H9 (cell line): ENCODE measurements around the gene ABCC3. TPM values are rescaled to one million over a fixed set of nuclear protein-coding genes. Genes with fewer than 3 reads are reported as not detected.

Experiments used
- DNase-seq: peaks from one replicate; pipeline ENCODE4 v3.0.0-alpha.2; 2017
- H2AFZ ChIP-seq: one replicate; pipeline ENCODE4 v1.6.1; 2013; ENCODE audit warnings: mild to moderate bottlenecking, low read length, control low read depth, moderate library complexity
- H2AK5ac ChIP-seq: 2 replicates; pipeline ENCODE4 v1.6.1; 2013; ENCODE audit warnings: low read length, control low read depth, mixed read lengths; ENCODE audit not compliant: insufficient read length
- H2BK120ac ChIP-seq: one replicate; pipeline ENCODE4 v1.6.1; 2013; ENCODE audit warnings: low read depth, mild to moderate bottlenecking, low read length, control low read depth, inconsistent platforms; ENCODE audit not compliant: poor library complexity, severe bottlenecking
- H2BK12ac ChIP-seq: 2 replicates; pipeline ENCODE4 v1.6.1; 2013; ENCODE audit warnings: low read length, control low read depth, mixed read lengths, low read depth; ENCODE audit not compliant: insufficient read length
- H2BK15ac ChIP-seq: 2 replicates; pipeline ENCODE4 v1.6.1; 2013; ENCODE audit warnings: low read depth, low read length, control low read depth
- H2BK20ac ChIP-seq: one replicate; pipeline ENCODE4 v1.6.1; 2013; ENCODE audit warnings: low read depth, mild to moderate bottlenecking, low read length, control low read depth, inconsistent platforms; ENCODE audit not compliant: poor library complexity, severe bottlenecking
- H2BK5ac ChIP-seq: 2 replicates; pipeline ENCODE4 v1.6.1; 2013; ENCODE audit warnings: low read length, control low read depth, mixed read lengths; ENCODE audit not compliant: insufficient read length
- H3K14ac ChIP-seq: 2 replicates; pipeline ENCODE4 v1.6.1; 2013; ENCODE audit warnings: low read length, control low read depth; ENCODE audit not compliant: insufficient read depth
- H3K18ac ChIP-seq: 2 replicates; pipeline ENCODE4 v1.6.1; 2013; ENCODE audit warnings: low read depth, mild to moderate bottlenecking, mixed read lengths, low read length, control low read depth; ENCODE audit not compliant: insufficient read length
- H3K23ac ChIP-seq: 2 replicates; pipeline ENCODE4 v1.6.1; 2013; ENCODE audit warnings: low read length, control low read depth, mixed read lengths, low read depth; ENCODE audit not compliant: insufficient read length
- H3K23me2 ChIP-seq: 2 replicates; pipeline ENCODE4 v1.6.1; 2013; ENCODE audit warnings: low read depth, mild to moderate bottlenecking, mixed read lengths, low read length, control low read depth; ENCODE audit not compliant: insufficient read length, poor library complexity, severe bottlenecking
- H3K27ac ChIP-seq: 2 replicates; pipeline ENCODE4 v1.5.1; 2013; ENCODE audit warnings: low read length, control low read depth, mixed read lengths, low read depth; ENCODE audit not compliant: insufficient read length
- H3K27me3 ChIP-seq: 2 replicates; pipeline ENCODE4 v1.6.1; 2013; ENCODE audit warnings: low read length, control low read depth, inconsistent platforms; ENCODE audit not compliant: insufficient read depth
- H3K4ac ChIP-seq: 2 replicates; pipeline ENCODE4 v1.6.1; 2013; ENCODE audit warnings: low read depth, mild to moderate bottlenecking, control low read depth, inconsistent platforms, low read length, moderate library complexity
- H3K4me1 ChIP-seq: 2 replicates; pipeline ENCODE4 v1.6.1; 2013; ENCODE audit warnings: low read length, control low read depth, inconsistent platforms; ENCODE audit not compliant: insufficient read depth
- H3K4me2 ChIP-seq: 2 replicates; pipeline ENCODE4 v1.6.1; 2013; ENCODE audit warnings: low read length, control low read depth, mixed read lengths; ENCODE audit not compliant: insufficient read length, insufficient read depth
- H3K56ac ChIP-seq: 2 replicates; pipeline ENCODE4 v1.6.1; 2013; ENCODE audit warnings: low read depth, mild to moderate bottlenecking, mixed read lengths, low read length, control low read depth; ENCODE audit not compliant: insufficient read length
- H3K79me1 ChIP-seq: 2 replicates; pipeline ENCODE4 v1.6.1; 2013; ENCODE audit warnings: low read depth, mild to moderate bottlenecking, moderate library complexity, low read length, control low read depth, inconsistent platforms; ENCODE audit not compliant: insufficient read depth, poor library complexity, severe bottlenecking
- H3K79me2 ChIP-seq: 2 replicates; pipeline ENCODE4 v1.6.1; 2013; ENCODE audit warnings: low read length, control low read depth, inconsistent platforms; ENCODE audit not compliant: insufficient read depth
- H3K9ac ChIP-seq: 2 replicates; pipeline ENCODE4 v1.6.1; 2013; ENCODE audit warnings: low read length, control low read depth, mixed read lengths; ENCODE audit not compliant: insufficient read length; ENCODE audit errors: extremely low read depth
- H3K9me3 ChIP-seq: one replicate; pipeline ENCODE4 v1.6.1; 2013; ENCODE audit warnings: low read depth, low read length, inconsistent platforms; ENCODE audit not compliant: control insufficient read depth
- H3T11ph ChIP-seq: one replicate; pipeline ENCODE4 v1.6.1; 2013; ENCODE audit warnings: mild to moderate bottlenecking, low read length, control low read depth, inconsistent platforms
- H4K20me1 ChIP-seq: one replicate; pipeline ENCODE4 v1.6.1; 2013; ENCODE audit not compliant: control insufficient read depth, insufficient read length, insufficient read depth
- H4K5ac ChIP-seq: 2 replicates; pipeline ENCODE4 v1.6.1; 2013; ENCODE audit warnings: low read depth, mild to moderate bottlenecking, mixed read lengths, low read length, control low read depth; ENCODE audit not compliant: insufficient read length
- H4K8ac ChIP-seq: replicated peaks from 2 replicates; pipeline ENCODE4 v1.6.1; 2013; ENCODE audit warnings: low read length, control low read depth, mixed read lengths, low read depth; ENCODE audit not compliant: insufficient read length
- H4K91ac ChIP-seq: 2 replicates; pipeline ENCODE4 v1.6.1; 2013; ENCODE audit warnings: low read depth, mild to moderate bottlenecking, moderate library complexity, mixed read lengths, low read length, control low read depth; ENCODE audit not compliant: insufficient read length
- H3K27ac Mint-ChIP-seq, 3 experiments: 2 replicates in 2 of 3; 3 replicates in 1 of 3; pipeline ENCODE4 v1.8.0; 2020 to 2021; ENCODE audit warnings: mixed read lengths in 3 of 3, mild to moderate bottlenecking in 1 of 3, moderate library complexity in 1 of 3
- H3K27me3 Mint-ChIP-seq: 2 replicates; pipeline ENCODE4 v1.8.0; 2021; ENCODE audit warnings: low read depth, mild to moderate bottlenecking, moderate library complexity, mixed read lengths
- H3K36me3 Mint-ChIP-seq, 3 experiments: 2 replicates in 2 of 3; 3 replicates in 1 of 3; pipeline ENCODE4 v1.8.0; 2020 to 2021; ENCODE audit warnings: low read depth in 3 of 3, mixed read lengths in 3 of 3; ENCODE audit not compliant: insufficient read depth in 1 of 3
- H3K4me1 Mint-ChIP-seq, 2 experiments: 2 replicates each; pipeline ENCODE4 v1.8.0; 2020; ENCODE audit warnings: mixed read lengths in 2 of 2
- H3K4me3 Mint-ChIP-seq, 2 experiments: 2 replicates in 1 of 2; 3 replicates in 1 of 2; pipeline ENCODE4 v1.8.0; 2020 to 2021; ENCODE audit warnings: mild to moderate bottlenecking in 2 of 2, mixed read lengths in 2 of 2, moderate library complexity in 1 of 2
- H3K9me3 Mint-ChIP-seq, 2 experiments: 2 replicates in 1 of 2; 3 replicates in 1 of 2; pipeline ENCODE4 v1.8.0; 2020; ENCODE audit warnings: mild to moderate bottlenecking in 2 of 2, mixed read lengths in 2 of 2, moderate library complexity in 1 of 2
- WGBS: extraction: QIAGEN DNeasy Blood & Tissue Kit; methylation state at CpG from one replicate; pipeline ENCODE4 v1.1.7; 2013; ENCODE audit warnings: missing lambda C conversion rate, low lambda C conversion rate, mixed read lengths; ENCODE audit not compliant: insufficient read length; ENCODE audit errors: extremely low coverage; 5-methylcytosine and 5-hydroxymethylcytosine counted together
- total RNA-seq: library from RNA; stranded (reverse); gene quantifications from 2 replicates; pipeline ENCODE4 v1.2.1, GENCODE V29; 2021
- TF ChIP-seq, protein P1 (sequence below): fragments of 200-600 bp; sonication (generic); conservative IDR thresholded peaks from 3 replicates; pipeline ENCODE4 v1.8.0; 2021; ENCODE audit warnings: antibody characterized with exemption, mild to moderate bottlenecking

ABCC3 gene
- total RNA-seq, 1 experiment from 2014 or later, result 0.31 TPM

DNA sequence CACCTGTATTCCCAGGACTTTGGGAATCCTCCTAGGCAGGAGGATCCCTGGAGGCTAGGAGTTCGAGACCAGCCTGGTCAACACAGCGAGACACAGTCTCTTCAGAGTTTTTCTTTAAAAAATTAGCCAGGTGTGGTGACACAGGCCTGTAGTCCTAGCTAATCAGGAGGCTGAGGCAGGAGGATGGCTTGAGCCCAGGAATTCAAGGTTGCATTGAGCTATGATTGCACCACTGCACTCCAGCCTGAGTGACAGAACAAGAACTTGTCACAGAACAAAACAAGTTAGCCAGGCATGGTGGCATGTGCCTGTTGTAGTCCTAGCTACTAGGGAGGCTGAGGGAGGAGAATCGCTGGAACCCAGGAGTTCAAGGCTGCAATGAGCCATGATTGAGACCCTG lies 48.3 kb downstream of the ABCC3 start:
- no CpG with 5 or more reads among the region's 3 CpGs for WGBS

More for the DNA sequence above, 48.3 kb downstream of the ABCC3 start:
- no peaks in the 10 kb centered on the region for H3K36me3 Mint-ChIP-seq
- Histone ChIP-seq H4K8ac (no peak overlapping the region), H2BK120ac (no peak overlapping the region), H2AFZ (no peak overlapping the region), H3K4ac (no peak overlapping the region), H3K79me1 (no peaks in the 10 kb centered on the region), H2AK5ac (no peak overlapping the region), H4K5ac (no peak overlapping the region), H4K20me1 (no peaks in the 10 kb centered on the region), H4K91ac (no peak overlapping the region), H3K4me1 (no peaks in the 10 kb centered on the region), H3K79me2 (no peaks in the 10 kb centered on the region), H3K9ac (no peak overlapping the region), H3K9me3 (no peaks in the 10 kb centered on the region), H3K14ac (no peak overlapping the region), H2BK5ac (no peak overlapping the region), H3K27me3 (no peaks in the 10 kb centered on the region), H2BK20ac (no peak overlapping the region), H3K4me2 (no peak overlapping the region), H3K23ac (no peak overlapping the region), H3K27ac (no peak overlapping the region), H3T11ph (no peak overlapping the region), H2BK12ac (no peak overlapping the region), H3K18ac (no peak overlapping the region), H3K56ac (no peak overlapping the region), H3K23me2 (no peaks in the 10 kb centered on the region), H2BK15ac (no peak overlapping the region)
- no peak overlapping the region for H3K27ac Mint-ChIP-seq
- H3K9me3 Mint-ChIP-seq, result no peaks in the 10 kb centered on the region; a peak in 1 of 5 replicates
- peaks cover 26 to 37% of the 10 kb centered on the region in 2 experiments for H3K4me1 Mint-ChIP-seq
- peaks cover 3% of the 10 kb centered on the region for H3K27me3 Mint-ChIP-seq
- no peak overlapping the region for H3K4me3 Mint-ChIP-seq
- DNase-seq, result no peak
- TF ChIP-seq, protein P1, sequence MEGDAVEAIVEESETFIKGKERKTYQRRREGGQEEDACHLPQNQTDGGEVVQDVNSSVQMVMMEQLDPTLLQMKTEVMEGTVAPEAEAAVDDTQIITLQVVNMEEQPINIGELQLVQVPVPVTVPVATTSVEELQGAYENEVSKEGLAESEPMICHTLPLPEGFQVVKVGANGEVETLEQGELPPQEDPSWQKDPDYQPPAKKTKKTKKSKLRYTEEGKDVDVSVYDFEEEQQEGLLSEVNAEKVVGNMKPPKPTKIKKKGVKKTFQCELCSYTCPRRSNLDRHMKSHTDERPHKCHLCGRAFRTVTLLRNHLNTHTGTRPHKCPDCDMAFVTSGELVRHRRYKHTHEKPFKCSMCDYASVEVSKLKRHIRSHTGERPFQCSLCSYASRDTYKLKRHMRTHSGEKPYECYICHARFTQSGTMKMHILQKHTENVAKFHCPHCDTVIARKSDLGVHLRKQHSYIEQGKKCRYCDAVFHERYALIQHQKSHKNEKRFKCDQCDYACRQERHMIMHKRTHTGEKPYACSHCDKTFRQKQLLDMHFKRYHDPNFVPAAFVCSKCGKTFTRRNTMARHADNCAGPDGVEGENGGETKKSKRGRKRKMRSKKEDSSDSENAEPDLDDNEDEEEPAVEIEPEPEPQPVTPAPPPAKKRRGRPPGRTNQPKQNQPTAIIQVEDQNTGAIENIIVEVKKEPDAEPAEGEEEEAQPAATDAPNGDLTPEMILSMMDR, result no peak
